Activated CD8-positive, alpha-beta memory T cell treated with anti-CD3 and anti-CD28 coated beads for 4 hours (primary cell): ENCODE results near the gene CHRNB4.
"Not testable (repeated sequence)": the region's sequence is repeated elsewhere in the genome, so short reads cannot be mapped to it uniquely, and the experiment has no call there.

ENCODE experiments used
- DNase-seq, 2 donors: peaks; one replicate each; pipeline ENCODE4 v3.0.0-alpha.2; 2020; ENCODE audit warnings: low read depth in 2 of 2

Gene CHRNB4, protein sequence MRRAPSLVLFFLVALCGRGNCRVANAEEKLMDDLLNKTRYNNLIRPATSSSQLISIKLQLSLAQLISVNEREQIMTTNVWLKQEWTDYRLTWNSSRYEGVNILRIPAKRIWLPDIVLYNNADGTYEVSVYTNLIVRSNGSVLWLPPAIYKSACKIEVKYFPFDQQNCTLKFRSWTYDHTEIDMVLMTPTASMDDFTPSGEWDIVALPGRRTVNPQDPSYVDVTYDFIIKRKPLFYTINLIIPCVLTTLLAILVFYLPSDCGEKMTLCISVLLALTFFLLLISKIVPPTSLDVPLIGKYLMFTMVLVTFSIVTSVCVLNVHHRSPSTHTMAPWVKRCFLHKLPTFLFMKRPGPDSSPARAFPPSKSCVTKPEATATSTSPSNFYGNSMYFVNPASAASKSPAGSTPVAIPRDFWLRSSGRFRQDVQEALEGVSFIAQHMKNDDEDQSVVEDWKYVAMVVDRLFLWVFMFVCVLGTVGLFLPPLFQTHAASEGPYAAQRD

DNA sequence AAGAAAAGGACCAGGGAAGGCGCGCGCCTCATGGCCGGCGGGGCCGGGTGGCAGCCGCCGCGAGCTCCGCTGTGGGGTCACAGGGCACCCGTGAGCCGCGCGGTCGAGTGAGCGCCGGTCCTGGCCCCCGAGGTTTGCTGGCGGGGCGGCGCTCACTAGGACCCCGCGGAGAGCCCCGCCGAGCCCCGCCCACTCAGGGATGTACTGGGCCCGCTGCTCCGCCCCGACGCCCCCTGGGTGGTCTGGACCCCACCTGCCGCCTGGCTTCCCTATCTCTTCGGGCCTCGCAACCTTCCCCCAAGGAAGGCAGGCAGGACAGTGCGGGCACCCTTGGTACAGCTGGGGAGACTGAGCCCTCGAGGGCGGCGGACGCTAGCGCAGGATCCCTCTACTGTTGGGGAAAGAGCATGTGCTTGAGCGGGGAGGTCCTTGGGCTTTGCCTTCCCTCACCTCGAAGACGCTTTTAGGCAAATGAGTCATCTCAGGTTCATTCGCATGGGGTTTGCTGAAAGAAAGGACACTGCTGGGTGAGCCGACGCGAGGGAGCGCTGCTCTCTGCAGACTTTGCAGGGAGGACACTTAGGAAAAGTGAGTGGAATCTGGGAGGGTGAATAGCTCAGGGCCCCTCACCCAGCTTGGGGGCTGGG lies at the start of gene CHRNB4:
TSS of gene CHRNB4 (minus strand) at position 109 of the 647 bp plus-strand sequence. CDS start at position 32, 77 bp downstream.
- DNase-seq, result no peak

DNA sequence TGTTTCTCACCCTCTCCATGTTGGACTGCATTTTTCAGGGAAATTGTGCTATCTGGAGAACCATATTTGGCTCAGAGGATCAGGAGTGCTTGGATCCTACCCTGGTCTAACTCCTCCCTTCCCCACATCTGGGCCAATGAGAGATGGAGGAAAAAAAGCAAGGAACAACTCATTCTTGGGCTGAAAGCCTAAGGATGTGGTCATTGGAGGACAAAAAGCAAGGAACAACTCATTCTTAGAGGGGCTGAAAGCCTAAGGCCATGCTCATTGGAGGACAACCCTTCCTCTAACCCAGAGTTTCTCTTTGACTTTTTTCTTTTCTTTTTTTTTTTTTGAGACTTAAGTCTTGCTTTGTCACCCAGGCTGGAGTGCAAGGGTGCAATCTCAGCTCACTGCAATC lies 48.6 kb upstream of the CHRNB4 start:
- no peak for DNase-seq

DNA sequence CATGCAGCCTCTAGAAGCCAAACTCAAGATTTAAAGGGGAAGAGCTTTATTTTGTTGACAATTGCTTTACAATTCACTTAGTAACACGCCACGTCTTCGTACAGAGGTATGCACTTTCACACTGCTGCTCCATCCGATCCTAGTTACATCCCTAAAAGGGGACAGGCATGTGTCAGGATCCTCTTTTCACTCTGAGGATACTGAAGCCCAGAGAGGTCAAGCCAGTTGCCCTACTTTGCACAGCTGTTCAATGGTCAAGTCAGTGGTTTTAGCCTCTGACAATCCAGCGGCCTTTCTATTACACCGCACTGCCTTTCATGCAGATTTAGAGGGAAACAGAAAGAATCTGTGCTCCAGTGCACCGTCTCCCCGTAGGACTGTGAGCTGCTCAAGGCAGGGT lies 44.9 kb upstream of the CHRNB4 start:
- DNase-seq, result no peak

DNA sequence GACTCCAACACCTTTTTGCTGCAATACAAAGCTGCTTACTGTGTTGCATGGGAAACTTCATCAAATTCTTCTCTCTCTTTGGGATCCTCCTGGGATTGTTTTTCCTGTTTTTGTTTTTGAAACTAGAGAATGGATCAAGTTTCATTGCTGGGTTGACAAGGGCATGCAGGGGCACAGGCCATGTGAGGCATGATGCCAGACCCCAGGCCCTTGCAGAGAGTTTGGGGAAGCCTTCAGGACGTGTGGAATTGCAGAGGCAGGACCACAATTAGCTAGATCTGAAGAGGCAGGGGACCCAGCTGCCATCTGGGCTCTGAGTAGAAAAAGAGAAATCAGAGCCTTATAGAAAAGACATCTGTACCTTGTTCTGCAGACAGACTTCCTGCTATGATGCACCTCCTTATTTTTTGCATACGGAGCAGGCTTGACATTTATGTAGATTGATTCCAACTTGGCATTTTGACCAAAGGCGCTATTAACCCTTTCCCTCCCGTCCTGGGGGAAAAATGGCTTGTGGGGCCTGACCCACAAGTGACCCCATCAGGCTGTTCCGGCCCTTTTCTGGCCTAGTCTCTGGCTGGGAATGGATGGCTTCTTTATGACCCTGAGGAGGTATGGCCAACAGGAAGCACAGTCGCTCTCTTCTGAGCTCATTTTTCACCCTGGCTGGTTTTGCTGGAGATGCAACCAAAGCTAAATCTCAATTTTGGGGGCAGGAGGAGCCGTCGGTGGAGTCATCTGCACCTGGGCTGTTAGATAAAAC lies 44.3 kb upstream of the CHRNB4 start:
- no peak for DNase-seq

DNA sequence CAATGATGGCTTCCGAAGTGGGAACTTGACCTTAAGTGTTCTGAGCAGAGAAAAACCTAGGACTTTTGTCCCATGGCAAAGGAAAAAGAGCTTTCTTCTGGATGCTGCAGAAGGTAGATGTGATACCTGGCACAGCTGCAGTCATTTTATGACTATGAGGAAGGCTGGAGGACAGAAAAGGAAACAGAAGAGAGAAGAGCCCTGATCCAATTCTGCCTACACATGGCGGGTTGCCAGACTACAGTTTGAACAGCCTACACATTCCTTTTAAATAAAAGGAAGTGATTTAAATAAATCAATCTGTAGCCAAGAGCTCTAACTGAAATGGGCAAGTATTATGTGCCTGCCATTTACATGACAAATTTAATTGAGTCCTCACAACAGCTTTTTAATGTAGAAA lies 43.6 kb upstream of the CHRNB4 start:
- no peak for DNase-seq

DNA sequence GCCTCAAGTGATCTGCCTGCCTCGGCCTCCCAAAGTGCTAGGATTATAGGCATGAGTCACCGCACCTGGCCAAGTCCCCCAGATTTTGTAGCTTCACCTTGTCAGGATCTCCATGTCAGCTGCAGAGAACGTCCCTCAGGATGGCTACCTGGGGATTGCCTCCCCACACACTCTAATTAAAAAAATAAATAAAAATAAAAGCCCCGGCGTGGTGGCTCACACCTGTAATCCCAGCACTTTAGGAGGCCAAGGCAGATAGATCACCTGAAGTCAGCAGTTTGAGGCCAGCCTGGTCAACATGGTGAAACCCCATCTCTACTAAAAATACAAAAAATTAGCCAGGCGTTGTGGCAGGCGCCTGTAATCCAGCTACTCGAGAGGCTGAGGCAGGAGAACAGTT lies 42.6 kb upstream of the CHRNB4 start:
- DNase-seq, result not testable (repeated sequence)

DNA sequence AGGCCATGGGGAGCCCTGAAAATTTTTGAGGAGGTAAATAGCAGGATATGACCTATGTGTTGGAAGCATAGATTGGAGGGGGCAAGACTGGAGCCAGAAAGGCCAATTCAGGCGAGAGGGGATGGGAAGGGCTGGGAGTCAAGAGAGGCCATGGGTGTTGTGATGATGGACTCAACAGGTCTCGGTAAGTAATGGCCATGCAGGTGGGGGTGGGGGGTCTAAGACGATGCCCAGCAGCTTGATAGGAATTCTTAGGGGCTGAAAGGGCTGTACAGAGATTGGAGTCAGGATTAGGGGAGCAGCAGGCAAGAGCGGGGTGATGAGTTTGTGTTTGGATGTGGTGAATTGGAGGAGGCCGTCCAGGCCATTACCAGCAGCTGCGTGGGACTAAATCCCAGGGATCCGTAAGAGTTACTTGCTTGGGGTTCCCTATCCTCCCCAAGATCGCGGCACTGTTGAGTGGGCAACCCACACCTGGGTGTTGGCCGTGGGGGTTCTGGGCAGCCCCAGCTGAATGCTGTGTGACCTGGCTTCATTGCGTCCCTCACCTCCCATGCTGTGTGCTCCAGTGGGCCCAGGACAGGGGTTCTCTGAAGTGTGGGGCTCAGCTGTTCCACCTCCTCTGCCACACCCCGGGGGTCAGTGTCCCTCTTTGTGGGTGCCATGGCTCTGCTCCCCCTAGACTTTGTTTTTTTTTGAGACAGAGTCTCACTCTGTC lies 41.8 kb upstream of the CHRNB4 start:
- DNase-seq, result no peak

DNA sequence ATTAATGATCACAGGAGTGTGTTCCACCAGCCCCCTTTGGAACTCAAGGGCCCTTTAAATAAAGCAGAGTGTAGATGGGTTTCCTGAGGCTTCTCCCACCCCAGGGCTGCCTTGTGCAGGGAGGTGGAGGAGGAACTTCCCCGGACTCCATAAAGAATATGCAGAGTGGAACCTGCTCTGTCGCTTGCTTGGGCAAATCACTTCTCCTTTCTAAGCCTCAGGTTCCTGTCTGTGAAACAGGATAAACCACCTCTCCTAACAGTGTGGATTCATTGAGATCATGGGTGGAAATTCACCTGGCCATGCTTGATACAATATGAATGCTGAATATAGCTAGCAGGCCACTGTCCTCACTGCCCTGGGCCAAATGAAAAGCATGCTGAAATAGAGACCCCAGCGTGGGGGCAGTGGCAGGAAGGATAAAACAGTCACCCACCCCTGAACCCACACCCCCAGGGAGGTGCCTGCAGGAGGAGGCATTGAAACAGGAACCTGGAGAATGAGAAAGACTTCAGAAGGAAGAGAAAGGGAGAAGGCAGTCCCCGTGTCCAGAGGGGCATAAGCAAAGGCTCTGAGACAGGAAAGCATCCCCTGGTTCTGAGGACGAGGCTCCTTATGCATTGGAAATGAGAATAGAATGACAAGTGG lies 41.1 kb upstream of the CHRNB4 start:
- no peak for DNase-seq

DNA sequence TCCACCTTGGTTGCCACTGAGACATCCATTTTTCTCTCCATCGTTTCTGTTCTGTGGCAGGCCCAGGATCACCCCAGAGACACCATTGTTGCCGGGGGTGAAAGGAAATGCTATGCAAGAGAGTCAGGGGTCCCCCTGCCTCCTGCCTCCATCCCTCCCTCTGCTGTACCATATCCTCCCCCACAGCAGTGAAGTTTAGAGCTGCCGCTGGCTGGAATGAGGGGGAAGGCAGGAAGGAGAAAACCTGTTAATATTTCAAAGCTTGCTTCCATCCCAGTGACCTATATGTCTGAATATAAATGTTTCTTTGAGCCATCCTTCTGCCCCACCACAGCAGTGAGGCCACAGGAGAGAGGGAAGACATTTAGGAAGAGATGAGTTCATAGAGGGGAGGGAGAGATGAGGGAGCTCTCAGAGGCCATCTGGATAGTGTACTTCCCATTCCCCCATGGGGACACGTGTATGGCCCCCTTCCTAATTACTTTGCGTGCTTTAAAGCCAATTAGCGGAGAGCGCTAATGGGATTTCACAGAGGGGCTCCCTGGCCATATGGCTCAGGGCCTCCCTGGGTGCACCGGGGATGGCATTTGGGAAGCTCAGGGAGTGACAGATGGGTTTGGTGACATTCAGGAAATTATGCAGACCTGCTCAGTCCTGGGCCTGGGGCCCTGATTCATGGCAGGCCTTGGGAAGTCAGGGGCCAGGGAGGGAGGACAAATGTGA lies 40.4 kb upstream of the CHRNB4 start:
- no peak for DNase-seq

DNA sequence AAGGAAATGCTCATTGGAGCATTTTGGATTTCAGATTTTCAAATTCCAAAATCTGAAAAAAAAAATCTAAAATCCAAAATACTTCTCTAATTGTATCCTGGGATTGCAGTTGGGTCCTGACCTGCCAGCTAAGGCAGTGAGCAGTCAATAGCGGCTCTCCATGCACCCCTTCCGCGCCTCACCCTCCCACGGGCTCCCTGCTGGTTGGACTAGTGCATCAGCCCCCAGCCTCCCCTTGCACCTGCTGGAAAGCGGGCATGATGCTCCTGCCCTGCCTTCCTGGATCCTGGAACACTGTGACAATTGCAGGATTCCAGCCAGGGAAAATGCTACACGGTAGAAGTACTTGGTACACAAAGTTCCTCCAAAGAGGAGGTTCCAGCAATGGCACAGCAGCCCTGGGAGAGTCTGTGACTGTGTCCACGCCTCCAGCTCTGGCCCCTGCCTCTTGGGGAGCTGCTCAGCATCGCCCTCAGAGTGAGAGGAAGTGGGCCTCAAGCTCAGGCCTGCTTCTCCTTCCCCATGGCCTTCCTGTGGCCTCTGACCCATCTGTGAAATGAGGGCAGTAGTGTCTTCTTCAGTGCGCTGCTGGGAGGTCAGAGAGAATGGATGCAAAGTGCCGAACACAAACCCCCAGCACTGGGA lies 39.5 kb upstream of the CHRNB4 start:
- no peak for DNase-seq

DNA sequence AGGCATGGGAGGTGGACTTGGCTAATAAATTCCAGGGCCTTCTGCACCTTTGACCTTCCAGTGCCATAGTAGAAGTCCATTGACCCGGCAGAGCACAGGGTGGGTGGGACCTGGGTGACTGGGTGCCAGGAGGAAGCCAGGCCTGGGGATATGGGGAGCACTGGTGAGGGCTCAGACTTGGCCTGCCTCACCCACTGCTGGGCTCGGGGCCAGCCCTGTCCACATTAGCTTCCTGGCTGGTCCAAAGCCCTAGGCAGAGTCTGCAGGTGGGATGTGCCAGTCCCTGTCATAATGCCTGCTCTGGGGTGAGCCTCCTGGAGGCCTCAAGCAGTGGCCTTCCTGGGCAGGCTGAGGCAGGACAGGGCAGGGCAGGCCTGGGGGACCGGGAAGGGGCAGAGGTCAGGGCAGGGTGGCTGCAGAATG lies 38.1 kb upstream of the CHRNB4 start:
- DNase-seq, result no peak

DNA sequence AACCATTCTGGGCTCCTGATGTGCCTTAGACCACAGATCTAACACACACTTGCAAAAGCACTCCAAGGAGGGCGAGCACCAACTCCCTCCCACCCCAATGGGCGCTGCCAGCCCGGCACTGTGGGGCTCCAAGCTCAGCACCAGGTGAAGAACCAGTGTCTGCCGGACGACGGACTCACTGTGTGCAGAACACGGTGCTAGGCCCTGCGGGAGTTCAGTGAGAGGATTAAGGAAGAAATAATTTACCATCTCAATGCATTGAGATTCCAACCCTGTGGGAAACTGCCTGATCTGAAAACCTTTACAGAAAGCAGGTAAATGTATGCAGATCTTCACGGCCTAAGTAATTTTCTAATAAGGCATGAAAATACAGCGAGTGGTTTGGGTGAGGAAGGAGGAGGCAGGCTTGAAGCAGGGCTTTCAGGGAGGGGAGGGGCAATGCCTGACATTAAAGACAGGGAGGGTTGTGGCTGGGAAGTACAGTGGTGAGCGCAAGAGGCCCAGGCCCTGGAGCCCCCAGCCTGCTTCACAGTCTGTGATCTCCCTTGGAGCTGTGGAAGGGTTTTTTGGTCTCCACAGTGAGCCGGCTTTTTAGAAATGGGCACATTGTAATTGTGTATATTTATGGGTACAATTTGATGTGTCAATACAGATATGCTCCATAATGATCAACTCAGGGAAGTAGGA lies 35.6 kb upstream of the CHRNB4 start:
- no peak for DNase-seq

DNA sequence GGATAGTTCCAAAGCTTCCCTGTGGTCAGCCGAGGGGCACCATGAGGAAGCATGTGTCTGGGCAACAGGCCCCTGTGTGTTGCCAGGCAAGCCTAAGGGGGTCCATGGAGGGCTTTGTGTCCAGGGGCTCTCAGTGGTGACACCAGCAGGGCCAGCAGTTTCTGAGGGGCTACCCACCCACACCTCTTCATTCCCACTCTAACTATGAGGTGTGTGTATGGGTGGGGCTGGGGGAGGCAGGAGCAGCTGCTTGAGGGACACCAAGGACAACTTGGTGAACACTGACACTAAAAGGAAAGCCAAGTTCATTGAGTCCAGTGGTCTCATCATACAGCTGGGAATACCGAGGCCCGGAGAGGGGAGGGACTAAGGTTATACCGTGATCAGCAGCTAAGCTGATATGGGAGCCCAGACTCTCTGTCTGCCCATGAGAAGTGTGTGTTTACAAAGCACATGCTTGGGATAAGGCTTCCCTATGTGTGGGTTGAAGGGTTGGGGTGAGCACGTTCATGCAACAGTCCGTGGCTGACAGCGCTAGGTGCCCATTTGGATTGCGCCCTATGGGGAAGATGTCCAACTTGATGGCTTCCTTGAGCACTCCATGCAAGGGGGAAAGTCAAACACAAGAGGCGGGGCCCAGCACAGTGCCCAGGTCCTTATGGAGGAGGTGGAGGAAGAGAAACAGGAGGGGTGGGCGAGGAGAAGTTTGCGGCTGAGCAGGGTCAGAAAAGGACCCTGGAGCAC lies 34.8 kb upstream of the CHRNB4 start:
- DNase-seq, result no peak

DNA sequence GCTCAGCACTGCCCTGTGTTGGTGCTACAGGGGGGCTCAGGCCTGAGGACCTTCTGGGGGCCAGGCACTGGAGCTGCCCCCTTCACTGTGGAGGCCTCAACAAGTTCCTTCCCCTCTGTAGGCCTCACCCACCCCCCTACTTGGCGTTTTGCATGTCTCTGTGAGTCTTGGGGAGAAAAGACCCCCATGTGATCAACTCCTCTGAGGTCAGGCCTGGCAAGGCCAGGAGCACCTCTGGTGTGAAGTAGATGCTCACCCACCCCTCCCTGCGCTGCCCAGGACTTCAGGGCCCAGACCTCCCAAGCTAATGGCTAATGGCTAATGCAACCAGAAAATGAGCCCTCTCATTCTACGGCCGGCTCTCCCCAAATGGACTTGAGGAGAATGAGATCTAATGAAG lies 34.2 kb upstream of the CHRNB4 start:
- DNase-seq, result no peak

DNA sequence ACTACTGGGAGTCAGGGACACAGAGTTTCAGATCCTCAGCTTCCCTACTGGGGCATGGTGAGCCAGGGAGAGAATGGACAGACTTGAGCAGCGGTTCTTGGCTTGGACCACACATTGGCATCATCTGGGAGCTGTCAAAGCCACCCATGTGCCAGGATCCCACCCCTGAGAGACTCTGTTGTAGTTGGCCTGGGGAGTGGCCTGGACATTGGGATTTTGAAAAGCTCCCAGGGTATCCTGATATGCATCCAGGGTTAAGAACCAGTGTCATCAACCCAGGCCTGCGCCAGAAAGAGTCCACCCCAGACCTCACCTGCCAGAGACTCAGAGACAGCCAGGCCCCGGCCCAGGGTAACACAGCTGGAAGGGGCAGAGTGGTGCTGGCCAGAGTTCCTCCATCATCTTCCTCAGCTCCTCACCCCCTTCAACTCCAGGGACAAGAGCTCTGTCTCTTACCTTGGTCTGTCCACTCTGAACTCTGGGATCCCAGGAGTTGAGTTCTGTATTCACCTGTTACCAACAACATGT lies 33.0 kb upstream of the CHRNB4 start:
- no peak for DNase-seq

DNA sequence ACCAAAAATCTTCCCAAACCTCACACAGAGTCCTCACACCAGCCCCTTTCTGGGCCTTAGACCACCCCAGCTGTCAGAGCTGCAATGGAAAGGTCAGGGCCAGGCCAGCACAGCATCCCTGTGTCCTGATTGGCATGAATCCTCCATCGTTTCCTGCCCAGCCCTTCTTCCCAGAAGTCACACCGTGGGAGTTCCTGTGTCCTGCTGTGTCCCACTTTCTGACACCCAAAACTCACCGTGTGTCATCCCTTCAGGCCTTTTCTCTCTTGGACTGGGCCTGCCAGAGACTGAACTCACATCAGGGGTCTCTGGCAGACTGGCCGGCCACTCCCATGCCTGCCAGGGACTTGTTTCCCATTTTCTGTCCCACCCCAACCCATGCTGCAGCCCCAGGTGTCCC lies 32.5 kb upstream of the CHRNB4 start:
- DNase-seq, result no peak

DNA sequence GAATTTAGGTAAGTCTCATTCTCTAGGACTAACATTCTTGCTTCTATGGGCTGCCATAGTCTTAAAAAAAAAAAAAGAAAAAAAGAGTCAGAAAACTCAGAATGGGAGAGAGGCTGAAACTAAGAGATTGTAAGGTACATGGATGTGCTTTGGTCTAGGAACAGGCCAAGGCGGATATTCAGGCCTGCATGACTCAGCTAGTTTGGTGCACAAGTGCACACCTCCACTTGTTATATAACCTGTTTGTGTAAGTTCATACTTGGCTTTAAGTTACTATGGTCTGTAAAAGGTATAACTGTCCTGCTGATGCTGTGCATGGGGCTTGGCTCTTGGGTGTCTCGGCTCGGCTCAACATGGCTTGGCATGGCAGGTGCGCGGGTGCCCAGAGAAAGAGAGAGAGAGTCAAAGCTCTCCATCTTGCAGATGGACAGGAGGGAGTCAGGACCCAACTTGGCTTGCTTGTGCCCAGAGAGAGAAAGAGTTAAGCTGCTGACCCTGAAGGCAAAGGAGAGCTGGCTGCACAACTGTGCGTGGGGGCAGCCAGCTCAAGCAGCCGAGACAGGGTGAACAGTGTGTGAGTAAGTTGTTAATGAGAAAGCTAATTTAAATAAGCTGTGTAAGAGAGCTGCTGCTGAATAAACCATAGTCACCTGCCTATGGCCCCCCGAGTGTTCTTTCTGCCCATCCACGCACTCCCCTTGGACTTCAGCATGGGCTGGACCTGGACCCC lies 31.4 kb upstream of the CHRNB4 start:
- DNase-seq, result no peak
